GM19328 (cell line): ENCODE measurements around the gene CDK5RAP2.
"Not testable (repeated sequence)": the region's sequence is repeated elsewhere in the genome, so short reads cannot be mapped to it uniquely, and the experiment has no call there.

ENCODE experiments used
- ATAC-seq: cut with Tn5 transposase; IDR thresholded peaks from one replicate; pipeline ENCODE4 v1.9.1; 2021; ENCODE audit warnings: mild to moderate bottlenecking, moderate library complexity; ENCODE audit not compliant: unreplicated experiment

CDK5RAP2 gene

DNA sequence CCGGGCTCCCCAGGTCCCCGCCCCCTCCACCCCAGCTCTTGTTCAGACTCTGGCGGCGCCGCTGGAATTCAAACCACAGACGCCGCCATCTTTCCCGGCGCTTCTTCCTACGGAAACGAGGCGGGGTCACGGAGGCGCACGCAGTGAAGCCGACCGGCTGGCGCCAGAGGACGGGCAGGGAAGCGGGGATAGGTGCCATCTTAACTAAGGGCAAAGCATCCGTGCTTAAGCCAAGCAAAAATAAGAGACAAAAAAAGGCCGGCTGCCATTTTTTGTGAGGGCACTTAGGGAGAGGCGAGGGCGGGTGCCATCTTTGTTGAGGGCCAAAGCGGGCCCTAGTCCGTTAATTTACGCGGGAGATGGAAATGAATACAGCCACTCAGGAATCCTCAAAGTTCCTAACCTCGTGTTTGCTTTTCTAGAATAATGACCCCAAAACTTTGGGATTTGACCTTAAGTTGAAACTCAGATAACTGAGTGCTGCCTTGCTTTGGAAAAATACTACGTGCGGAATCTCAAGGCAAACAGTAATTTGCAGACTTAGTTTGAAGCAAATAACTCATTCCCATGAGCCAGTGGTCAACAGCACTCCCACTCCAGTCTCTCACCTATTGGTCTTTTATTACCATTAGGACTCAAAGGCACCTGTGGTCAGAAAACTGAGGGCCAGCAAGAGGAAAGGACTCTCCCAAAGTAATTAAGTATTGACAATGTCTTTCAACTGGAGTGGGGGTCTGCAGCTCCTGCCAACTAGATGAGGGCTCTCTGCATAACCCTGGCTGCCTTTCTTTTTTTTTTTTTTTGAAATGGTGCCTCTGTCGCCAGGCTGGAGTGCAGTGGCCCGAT is at the start of gene CDK5RAP2:
Gene CDK5RAP2 (minus strand): TSS at position 117 of the 846 bp plus-strand sequence. CDS start 189 bp downstream, outside the sequence.
- peak; percentile 97 for ATAC-seq

GRCh38 chr9:120628925-120629497 is 49.0 kb upstream of the CDK5RAP2 start:
- not testable (repeated sequence) for ATAC-seq

DNA sequence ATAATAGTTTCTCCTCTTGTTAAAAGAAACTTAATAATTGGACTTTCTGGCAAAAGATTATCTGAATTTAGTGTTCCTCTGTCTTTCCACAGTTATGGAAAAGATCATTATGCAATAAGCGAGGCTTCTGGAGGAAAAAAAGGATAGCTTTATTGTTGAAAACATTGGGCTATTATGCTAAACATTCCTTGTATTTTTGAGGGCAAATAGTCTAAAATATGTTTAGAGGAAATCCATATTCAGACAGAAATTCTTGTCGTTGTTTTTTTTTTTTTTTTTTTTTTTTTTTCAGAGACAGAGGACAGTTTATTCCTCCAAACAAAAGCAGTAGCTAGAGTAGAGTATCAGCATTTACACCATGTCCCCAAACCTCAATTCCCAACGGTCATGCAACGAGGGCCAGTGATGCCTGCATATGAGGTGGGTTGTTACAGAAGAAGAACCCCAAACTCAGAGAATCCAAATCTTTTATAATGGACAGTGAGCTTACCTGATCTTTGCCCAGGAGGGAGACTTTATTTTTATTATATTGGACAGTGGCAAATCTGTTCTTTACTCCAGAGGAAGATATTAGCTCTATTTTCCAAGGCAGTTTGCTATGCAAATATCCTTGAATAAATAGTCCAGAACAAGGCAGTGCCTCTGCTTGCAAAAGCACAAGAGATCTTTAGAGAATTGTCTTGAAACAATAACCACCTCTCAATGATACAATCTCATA is 48.4 kb upstream of the CDK5RAP2 start:
- ATAC-seq: no peak

GRCh38 chr9:120627073-120627472 is 47.1 kb upstream of the CDK5RAP2 start:
- no peak for ATAC-seq

GRCh38 chr9:120626512-120626911 is 46.5 kb upstream of the CDK5RAP2 start:
- no peak for ATAC-seq

DNA sequence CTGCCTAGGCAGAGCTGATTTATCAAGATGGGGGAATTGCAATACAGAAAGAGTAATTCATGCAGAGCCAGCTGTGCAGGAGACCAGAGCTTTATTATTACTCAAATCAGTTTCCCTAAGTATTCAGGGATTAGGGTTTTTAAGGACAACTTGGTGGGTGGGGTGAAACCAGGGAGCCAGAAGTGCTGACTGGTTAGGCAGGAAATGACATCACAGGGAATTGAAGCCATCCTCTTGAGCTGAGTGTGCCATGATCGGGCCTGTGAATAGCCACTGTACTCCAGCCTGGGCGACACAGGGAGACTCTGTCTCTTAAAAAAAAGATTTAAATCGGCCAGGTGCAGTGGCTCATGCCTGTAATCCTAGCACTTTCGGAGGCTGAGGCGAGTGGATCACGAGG is 45.3 kb upstream of the CDK5RAP2 start:
- no peak for ATAC-seq

DNA sequence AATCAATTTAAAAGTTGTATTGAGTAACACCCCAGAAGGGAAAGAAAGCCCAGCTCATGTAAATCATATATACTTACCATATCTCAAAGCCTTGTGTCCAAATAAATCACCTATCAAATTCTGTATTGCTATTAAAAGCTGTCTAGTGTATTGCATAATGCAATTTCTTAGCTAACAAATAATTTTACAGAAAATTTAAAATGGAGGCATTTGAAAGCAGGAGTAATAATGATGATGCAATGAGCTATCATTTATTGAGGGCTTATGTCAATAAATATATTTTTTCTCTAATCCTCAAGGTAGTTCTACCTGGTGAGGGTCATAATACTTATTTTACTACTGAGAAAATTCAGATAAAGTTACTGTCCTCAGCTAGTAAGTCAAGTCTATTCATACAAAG is 42.8 kb upstream of the CDK5RAP2 start:
- ATAC-seq: no peak

DNA sequence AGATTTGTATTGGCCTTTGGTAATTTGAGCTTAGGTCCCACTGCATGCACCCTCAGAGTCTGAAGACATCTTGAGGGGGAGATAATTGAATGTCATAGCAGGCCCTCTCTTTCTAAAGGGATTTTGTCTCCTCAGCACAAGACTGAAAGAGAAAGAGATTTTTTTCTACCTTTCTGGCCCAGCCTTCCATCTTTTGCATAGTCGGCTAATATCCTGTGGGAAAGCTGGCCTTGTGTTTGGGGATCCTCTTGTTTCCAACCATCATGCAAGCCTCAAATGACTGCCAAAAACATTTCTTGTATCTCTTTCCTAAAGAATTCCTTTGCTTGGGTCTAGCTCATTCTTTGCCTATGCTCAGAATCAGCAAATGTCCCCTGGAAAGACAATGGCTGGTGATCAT is 42.0 kb upstream of the CDK5RAP2 start:
- no peak for ATAC-seq

GRCh38 chr9:120619751-120620655 is 40.0 kb upstream of the CDK5RAP2 start:
- no peak for ATAC-seq

- ATAC-seq: no peak
Measured at GRCh38 chr9:120616966-120617935, 37.3 kb upstream of the CDK5RAP2 start.

- ATAC-seq: no peak
Measured at GRCh38 chr9:120612218-120612617, 32.3 kb upstream of the CDK5RAP2 start.

- no peak for ATAC-seq
Measured at GRCh38 chr9:120611690-120612068, 31.7 kb upstream of the CDK5RAP2 start.

- ATAC-seq: no peak
Measured at GRCh38 chr9:120610975-120611689, 31.2 kb upstream of the CDK5RAP2 start.

DNA sequence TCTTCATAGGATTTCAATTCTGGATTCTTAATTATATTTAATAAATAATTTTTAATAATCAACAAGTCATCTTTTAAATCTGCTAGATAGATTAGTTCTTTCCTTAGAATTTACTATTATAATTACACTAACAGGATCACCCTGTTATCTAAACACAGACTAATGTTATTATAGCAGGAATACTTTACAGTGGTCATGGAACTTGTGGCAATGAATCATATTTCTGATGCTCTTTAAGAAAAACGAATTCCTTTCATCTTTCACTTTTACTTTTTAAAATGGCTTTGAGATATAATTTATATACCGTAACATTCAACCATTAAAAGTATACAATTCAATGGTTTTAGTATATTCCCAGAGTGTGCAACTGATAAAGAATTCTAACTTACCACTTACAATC is 29.7 kb upstream of the CDK5RAP2 start:
- ATAC-seq: no peak

DNA sequence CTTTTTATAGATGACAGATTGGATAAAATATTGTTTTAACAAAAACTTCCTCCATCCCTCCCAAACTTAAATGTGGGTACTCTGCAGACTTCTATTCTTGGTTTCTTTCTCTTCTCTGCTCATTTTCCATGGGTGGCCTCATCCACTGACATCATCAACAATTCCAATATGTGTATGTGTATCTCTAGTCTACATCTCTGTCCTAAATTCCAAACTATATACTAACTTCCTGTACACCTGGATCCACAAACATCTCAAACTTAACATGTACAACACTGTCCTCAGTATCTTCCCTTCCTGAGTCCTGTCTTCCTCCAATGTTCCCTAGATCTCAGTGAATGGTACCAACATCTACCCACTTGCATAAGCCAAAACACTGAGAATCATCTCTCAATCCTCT is 28.5 kb upstream of the CDK5RAP2 start:
- ATAC-seq: no peak

DNA sequence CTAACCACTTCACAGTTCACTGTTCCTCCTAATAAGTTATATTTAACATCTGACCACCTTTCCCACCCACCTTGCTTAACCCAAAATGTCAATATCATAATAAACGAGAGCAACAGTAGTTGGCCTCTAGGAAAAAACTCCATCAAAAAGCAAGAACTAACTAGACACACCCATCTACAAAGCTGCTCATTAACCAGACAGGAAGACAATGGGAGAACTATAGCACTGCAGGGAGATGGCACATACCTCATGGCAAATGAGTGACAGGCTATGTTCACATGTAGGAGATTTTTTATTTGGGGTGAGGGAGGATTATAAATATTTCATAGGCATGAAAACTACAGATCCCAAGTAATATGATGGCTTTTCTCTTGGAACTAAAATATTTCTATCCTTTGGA is 23.6 kb upstream of the CDK5RAP2 start:
- no peak for ATAC-seq

DNA sequence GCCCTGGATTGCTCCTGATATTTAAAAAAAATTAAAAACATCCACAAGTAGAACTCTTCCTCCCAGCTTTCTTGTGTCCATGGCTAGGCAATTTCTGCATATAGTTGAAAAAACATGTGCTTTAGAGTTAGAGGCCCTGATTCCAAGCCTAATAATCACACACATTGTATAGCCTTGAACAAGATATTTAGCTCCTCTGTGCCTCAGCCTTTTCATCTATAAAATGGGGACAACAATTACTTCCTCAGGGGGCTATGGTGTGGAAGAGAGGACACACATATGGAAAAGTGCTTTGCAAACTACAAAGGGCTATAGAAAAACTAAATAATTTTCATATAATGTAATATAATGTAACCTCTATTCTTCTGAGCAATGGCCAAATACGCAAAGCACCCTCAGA is 23.0 kb upstream of the CDK5RAP2 start:
- ATAC-seq: no peak

GRCh38 chr9:120593955-120594277 is 13.9 kb upstream of the CDK5RAP2 start:
- ATAC-seq: no peak

GRCh38 chr9:120593250-120593954 is 13.4 kb upstream of the CDK5RAP2 start:
- ATAC-seq: no peak
